Stimulated activated CD8-positive, alpha-beta memory T cell treated with anti-CD3 and anti-CD28 coated beads, Interleukin-12 subunit alpha, Interleukin-12 subunit beta, amount 100 ng/mL, for 4 hours (primary cell): ENCODE results near the gene ECEL1.

Source experiments
- DNase-seq: peaks from one replicate; pipeline ENCODE4 v3.0.0-alpha.2; 2020; ENCODE audit warnings: low read depth

Gene ECEL1

DNA sequence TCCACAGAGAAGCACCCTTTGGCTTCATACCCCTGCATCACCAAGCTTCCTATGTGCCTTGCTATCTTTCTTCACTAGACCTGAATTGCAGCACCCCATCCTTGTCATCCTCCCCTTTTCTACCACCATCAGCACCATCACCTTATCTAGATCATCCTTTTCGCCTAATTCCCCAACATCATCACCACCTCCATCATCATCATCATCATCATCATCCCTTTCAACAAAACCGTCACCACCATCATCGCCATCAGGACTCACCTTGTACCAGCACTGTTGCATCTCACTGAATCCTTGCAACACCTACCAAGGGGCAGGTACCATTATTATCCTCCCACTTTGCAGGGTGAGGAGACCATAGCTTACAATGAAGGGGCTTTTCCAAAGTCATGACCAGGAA is 10.8 kb upstream of the ECEL1 start:
- no peak for DNase-seq

DNA sequence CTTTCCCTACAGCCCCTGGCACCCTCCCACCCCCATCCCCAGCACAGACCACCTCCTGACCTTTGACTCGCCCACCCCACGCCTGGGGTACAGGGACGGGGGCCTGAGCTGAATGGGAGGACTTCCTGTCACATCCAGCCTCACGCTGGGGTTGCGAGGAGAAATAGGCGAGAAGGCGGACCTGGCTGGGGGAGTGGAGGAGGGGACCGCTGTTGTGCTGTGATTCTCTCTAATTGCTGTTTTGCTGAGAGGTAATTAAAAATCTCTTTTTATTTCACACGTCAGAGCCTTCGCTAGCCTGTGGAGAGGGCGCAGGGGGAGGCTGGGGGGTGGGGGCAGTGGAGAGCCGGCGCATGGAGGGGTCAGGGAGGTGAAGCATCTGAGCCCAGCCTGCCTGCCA is 9.7 kb upstream of the ECEL1 start:
- DNase-seq = no peak

DNA sequence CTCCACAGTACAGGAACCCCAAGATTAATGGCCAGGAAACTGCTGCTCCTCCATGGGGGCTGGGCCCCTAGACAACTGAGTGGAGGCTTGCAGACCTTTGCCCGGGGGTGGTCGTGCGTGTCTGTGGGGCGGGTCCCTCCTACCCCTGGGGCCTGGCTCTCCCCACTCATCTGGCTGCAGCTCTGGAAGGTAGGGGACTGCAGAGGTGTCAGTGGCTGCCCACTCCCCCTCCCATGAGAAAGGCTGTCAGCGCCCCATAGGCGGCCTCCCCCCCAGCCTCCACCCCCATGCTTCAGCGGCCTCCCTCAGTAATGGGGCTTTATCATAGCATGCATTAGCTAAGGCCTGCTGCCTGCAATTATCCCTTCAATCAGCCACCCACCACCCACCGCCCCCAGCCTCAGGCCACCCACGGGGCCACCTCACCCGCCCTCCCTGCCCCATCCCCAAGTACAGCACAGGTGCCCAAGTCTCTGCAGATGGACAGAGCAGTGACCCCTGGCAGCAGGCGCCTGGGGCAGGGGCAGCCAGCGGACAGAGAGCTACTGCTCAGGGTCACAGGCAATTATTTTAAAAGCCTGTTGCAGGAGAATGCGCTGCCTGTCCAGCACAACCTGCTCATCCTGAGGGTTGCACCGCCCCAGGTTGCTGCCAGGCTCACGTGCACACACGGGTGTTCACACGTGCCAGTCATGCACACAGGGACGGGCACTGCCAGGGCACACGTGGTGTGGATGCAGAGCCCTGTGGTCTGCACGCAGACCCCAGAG is 9.1 kb upstream of the ECEL1 start:
- DNase-seq = no peak

DNA sequence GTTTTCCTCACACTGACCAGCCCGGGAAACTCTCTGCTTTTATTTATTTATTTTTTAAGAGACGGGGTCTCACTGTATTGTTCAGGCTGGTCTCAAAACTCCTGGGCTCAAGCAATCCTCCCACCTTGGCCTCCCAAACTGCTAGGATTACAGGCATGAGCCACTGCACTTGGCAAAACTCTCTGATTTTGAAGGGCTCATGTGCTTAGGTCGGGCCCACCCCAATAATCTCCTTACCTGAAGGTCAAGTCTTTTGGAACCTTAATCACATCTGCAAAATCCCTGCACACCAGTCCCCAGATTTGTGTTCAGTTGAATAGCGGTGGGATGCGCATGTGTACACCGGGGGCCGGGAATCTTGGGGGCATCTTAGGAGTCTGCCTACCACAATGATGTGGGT is 7.7 kb upstream of the ECEL1 start:
- DNase-seq = no peak

DNA sequence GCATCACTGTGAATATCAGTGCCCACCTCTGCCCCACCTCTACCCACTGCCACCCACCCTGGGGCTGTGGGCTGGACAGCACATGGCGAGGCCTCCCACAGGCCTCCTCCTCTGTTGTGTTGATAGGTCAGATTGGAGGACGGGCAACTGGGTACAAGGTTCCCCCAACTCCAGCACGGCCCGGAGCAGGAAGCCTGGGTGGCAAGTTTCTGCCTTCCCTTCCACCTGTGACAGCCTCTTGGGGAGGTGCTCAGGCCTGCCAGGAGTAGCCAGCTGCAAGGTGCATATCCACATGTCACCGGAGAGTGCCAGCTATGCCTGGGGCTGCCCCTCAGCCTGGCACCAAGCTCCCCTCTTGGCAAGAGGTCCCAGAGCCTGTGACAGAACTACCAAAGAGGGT is 6.9 kb upstream of the ECEL1 start:
- no peak for DNase-seq

DNA sequence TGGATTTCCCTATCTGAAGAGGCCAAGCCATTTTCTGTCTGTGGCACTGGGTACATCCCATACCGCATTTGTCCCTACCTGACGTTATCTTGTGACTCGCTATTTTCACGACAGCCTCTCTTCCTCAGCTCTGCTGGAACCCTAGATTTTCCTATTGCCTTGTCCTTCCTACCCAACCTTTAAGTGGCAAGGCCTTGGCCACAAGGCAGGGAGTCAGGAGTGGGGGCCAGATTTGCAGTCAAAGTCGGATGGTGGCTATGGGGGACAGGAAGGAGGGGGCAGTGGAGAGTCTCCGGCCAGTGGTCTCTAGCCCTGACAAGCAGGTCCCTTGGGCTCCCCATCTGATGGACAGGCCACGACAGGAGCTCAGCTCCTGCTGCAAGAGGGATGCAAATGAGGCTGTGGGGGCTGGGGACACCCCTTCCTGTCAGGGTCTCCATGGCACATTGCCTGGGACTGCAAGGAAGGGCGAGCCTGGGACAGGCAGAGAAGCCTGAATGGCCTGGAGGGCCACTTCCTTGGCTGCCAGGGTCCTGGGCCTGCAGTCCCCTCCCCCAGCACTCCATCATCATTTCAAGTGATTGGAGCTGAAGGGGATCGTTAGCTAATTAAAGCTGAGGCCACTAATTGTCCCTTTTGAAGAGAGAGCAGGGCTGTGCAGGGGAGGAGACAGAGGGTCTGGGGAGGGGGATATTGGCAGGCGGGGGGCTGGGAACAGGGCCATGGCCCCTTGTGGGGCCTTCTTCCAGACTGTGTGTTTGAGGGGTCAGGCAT is 6.3 kb upstream of the ECEL1 start:
- no peak for DNase-seq

DNA sequence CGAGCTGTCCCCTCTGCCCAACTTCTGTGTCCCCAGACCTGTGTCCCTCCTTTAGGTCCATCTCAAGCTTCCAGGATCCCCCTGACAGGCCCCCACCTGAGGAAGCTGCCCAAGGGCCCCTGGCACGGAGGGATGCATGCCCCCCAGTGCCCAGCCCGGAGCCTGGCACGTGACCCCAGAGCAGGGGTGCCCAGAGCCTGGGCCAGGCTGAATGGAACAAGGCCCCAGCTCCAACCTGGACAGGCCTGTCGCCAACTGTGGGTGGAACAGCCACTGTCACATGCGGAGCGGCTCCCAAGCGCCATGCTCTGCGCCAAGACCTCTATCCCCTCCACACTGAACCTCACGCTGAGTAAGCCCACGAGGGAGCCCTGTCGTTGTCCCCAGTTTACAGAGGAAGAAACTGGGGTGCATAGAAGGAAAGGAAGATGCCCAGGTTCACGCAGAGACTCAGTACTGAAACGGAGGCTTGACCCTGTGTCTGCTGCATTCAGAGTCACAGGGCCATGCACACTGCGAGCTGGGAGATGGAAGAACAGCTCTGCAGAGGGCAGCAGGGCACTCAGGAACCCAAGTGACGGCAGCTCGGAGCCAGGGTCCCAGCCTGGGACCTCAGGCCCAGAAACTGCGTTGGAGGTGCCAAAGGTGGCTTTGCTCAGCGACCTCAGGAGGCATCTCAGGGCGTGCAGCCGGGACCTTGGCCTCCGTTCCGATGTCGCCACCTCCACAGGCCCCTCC is 5.5 kb upstream of the ECEL1 start:
- no peak for DNase-seq

DNA sequence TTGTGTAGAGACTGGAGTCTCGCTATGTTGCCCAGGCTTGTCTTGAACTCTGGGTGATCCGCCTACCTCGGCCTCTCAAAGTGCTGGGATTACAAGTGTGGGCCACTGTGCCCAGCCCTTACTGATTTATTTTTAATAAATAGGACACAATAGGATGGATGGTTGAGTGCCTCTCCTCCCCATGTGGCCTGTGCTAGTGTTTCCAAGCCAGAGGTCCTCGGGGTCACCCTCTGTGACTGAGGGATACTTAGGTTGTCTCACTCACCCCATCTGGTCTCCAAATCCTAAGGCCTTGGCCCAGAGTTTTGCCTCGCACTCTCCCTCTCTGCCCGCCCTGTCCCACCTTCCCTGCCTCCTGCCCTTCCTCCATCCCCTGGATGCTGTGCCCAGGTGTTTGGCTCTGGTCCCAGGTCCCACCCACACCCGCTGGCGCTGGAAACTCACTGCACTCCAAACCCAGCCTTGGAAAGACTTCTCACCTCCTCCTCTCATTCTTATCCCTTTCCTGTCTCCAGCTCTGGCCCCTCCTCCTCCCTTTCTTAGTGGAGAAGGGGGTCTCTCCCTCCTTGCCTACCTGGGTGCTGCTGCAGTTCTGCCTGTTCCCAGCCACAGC is 4.7 kb upstream of the ECEL1 start:
- DNase-seq = no peak

DNA sequence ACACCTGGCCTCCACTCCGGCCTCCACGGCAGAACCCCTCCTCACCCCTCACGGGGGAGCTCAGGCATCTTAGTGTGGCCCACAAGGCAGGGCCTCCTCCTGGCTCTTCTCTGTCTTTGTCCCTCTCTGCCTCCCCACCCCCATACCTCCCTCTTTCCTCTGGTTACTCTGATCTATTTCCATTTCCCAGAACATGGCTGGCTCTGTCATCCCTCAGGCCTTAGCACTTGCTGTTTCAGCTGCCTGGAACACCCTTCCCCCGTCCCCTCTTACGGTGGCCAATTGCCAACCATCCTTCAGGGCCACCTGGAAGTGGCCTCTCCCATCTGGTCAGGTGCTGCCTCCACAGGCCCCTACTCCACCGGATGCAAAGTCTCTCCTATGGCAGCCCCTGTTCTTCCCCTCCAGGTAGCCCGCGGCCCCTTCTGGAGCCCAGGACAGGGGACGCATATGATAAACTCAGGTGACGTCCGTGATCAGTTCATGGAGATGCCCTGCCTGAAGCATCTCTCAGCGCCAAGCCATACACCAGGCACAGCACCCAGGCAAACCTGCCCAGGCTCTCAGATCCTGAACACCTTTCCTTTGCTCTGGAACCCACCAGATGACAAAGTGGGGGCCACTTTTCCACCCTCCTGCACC is 3.6 kb upstream of the ECEL1 start:
- DNase-seq = no peak

DNA sequence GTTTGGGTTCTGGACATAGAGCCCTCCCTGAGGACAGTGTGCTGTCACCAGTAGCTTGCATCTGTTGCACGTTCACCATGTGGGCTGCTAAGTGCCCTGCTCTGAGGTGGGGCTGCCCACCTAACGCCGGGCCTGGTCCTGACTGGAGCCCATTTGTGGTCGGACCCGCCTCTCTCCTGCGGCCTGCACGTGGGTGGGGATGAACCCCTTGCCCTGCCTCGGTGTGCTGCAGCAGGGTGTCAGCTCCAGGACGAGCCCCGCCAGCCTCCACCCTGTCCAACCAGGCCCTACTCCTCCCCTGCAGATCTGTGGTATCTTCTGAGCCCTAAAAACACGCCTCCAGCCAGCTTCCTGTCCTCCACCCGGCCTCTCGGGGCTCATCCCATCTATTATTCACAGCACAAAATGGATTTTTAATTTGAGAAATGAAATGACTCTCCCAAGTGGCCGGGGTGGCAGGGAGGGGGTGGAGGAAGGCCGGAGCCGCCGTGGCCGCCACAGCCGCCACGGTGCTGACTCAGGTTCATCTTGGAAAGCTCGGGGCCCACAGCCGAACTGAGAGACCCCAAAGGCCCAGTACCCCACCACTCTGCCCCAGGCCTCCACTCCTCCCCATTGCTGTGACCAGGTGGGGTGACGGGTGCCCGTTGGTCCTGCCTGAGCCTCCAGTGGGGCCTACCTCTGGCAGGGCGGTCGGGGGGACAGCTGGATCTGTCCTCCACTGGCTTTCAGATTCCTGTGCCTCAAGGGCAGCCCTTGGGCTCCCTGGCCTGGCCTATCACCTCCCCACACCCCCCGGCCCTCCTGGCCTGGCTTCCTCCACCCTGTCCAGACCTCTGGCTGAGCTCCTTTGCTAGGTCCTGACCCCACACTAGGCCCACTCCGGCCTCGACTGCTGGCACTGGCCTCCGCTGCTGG is 2.8 kb upstream of the ECEL1 start:
- no peak for DNase-seq

DNA sequence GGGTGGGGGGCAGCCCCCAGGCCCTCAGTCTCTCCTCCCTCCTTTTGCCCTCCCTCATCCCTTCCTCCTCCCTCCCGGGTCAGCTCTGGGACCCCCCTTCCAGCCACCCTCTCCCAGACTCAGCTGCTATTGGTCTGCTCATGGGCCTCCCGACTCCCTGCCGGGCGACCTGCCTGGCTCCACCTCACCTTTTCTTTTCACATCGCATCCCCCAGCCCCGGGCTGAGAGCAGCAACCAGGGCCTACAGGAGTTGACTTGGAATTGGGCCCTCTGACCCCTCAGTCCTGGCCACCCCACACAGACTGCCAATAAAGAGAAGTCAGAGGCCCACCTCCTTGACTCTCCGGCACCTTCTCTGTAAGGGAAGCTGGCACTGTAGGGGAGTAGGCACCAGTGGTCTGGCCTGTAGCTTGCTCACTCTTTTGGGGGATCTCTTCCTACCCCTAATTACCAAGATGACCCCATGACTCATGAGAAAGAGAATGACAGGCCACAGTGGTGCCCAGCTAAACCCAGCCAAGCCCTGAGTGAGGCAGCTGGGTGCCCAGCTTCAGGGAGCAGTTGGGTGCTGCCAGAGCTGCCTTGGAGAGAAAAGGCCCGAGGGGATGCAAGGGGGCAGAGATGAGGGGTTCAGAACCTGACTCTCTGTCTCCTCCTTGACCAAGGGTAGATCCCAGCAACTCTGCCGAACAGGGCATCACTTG is 2.0 kb upstream of the ECEL1 start:
- DNase-seq = no peak

DNA sequence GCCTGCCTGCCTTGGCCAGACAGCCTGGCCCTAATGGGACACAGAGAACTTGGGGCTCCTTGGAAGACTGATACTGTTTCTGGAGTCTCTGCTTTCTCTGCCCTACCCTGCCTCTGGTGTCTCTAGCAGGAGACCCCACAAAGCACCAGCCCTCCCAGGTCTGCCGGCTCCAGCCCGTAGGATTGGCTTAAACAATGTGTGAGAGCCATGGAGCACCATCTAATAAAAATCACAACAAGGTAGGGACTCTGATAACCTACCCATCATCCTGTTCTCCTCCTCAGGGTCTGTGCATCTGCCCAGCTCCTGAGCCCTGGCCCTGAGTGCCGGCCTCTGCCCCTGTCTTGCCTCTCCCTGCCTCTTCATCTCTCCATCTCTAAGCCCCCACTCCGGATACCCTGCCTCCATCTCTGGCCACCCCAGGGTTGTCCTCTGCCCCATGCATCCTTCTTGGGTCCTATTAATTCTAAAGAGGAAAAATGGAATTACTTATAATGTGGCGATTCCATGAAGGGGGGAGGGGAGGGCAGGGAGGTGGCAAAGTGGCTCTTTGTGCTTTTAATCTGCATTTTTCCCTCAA is 1.2 kb upstream of the ECEL1 start:
- DNase-seq = no peak

DNA sequence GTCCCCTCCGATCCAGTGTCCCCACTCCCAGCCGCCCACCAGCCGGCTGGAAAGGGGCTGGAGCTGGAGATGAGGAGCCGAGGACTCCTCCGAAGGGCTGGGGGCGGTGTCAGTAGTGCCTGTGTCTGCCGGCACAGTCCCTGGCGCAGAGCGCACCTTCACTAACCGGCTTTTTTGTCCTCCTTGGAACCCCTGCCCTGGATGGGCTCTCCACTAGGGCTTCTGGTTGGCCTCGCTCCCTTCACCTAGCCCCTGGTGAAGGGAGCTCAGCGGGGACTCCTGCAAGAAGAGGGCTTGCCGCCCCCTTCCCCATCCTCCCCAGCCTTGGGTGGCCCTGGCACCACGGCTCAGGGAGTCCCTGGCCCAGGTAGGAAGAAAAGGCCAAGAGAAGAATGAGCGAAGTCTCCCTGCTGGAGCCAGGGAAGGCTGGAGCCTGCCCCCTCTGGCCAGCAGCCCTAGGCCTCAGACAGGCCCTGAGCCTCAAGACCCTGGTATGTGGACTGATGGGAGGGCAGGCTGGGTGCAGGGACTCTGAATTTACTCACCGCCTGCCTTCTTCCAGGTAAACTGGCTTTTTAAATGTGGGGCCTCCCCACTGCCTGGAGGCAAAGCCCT is 570 bp upstream of the ECEL1 start:
- DNase-seq = no peak

DNA sequence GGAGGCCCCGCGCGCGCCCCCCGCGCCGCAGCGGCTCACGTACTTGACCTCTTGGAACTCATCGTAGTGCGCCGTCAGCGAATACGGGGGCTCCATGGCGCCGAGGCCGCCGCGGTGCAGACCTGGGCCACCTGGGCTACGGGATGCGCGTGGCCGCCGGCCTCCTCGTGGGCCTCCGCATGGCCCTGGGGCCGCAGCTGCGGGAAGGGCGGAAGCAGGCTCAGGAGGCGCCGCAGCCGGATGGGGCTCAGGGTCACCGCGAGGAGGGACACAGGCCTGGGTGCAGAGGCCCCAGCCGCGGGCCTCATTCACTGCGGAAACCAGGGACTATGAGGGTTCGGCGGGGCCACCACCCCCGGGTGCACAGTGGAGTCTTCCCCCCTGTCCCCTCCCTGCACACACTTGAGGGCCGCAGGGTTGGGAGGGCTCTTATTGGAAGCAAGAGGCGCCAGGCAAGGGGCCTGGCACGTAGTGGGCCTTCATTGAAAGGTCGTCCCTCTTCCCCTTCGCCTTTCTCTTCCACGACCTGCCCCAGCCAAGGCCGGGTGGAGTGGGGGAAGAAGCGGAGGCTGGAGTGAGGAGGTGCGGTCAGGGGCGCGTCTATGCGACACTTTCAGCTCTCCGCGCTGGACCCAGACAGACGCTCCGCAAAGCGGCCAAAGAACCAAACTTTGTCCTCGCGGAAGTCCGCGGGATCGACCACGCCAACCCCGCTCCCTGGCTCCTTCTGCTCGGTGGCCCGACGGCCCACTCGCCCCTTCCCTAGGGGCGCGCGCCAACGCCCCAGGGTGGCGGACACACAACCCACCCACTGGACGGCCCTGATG is 863 bp downstream of the ECEL1 start:
- DNase-seq = no peak

DNA sequence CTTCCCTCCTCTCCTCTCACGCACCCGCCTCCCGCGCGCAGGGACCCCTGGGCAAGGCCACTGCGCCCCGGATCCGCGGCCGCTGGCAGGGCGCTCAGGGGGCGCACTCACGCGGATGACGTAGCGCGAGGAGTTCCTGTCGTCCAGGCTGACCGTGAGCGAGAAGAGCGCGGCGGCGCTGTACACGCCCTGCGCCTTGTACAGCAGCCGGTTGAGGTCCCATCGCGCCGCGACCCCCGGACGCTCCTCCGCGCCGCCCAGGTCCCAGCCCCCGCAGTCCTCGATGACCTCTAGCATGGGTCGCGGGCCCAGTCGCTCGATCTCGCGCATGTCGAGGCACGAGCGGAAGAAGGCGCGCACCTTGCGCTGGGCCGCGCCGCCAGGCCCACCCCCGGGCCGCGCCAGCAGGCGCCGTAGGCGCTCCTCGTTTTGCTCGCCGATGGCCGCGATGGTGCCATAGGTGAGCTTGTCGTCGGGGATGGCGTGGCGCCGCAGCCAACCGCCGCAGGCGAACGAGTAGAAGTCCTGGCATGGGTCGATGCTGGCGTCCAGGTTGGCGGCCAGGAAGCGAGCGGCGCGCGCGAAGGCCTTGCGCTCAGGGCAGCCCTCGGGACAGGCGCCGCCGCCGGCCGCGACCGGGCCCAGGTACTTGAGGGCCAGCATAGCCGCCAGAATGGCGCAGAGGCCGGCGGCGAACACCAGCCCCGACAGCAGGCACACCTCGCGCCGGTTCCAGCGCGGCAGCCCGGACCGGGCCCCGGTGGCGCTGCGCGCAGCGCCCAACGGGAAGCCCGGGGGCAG is 1.7 kb downstream of the ECEL1 start:
- DNase-seq = no peak

DNA sequence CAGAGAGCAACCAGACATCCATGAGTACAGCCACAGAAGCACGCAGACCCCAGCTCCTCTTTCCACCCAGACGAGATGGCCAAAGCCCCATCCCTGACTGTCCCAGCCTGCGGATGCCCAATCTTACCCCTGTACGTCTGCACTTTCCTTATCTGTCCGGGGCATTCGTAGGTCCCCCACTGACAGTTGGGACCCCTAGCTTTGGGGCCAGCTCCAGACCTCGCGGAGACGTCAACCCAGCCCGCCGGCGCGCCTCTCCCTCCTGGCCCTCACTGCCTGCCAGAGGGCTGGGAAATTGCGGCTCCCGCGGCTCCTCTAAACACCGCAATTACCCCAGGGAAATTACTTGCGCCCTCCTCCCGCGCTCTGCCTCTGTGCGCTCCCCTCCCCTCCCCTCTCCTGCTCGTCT is 2.3 kb downstream of the ECEL1 start:
- no peak for DNase-seq

DNA sequence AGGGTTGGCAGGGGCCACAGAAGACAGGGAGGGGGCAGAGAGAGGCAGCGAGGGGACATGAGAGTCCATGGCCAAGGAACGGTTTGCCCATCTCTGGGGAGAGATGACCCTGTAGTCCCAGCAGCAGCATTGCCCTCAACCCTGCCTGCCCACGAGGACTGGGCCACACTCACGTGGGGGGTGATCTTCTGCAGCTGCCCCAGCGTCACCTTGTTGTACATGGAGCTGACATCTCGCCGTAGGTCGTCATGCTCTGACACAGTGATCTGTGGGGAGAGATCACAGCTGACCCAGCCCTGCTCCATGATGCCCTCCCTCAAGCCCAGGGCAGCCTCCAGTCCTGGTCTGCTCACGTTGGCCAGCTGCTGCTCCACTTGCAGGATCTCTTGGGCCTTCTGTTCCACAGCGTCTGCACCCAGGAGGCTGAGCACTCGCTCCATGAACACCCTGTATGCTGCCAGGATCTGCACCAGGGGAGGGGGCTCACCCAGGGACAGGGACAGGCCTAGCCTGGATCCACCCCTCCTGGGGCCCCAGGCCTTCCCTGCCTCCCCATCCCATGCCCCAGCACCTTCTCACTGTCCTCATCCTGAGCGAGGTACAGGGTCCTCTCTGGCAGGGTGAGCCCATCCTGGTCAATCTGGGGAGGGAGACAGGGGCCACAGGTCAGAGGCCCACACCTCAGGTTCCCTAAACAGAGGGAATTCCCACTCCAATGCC is 2.8 kb downstream of the ECEL1 start:
- DNase-seq = no peak
